GM11168 (cell line): Measurements from ENCODE around the gene COX19.

Source experiments
- in situ Hi-C: fragments of 300-500 bp; cut with MboI; formaldehyde crosslinking; loops from one replicate; pipeline ENCODE4 v1.12.0; 2022; ENCODE audit warnings: low sequenced_read_pairs; ENCODE audit not compliant: unreplicated experiment

COX19 gene

GRCh38 chr7:974820-975681 is at the start of gene COX19:
Gene COX19, minus strand, starts transcription at chr7:975549. Its CDS starts 40 bp downstream, at chr7:975509.
- in situ Hi-C loops: loop anchor here (10.0 kb wide), 1 partner anchor 190 kb away; the partner anchor contains the start of gene ZFAND2A

DNA sequence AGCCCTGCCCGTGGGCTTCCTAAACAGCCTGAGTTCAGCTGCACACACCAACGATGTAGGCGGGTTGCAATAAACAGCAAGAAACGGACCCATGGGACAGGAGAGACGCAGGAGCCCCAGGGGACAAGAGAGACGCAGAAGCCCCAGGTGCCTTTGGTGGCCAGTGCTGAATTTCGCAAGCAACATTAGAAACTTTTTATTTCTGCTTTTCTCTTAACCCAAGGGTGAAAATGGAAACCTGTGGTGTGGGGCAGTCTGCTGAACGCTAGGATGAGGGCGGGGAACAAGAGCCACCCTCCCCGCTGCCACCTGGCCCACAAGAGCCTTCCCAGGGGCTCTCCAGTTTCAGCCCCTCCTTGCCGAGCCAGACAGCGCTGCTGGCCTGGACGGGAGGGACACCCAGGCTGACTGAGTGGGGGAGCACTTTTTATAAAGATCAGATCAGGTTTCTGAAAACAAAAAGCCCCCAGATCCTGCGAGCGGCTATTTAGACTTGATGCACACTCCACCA is 49.0 kb upstream of the COX19 start:
- in situ Hi-C loops: no loop called here

- in situ Hi-C loops: no loop called here
Observed at GRCh38 chr7:1022801-1023465, 47.6 kb upstream of the COX19 start.

- in situ Hi-C loops: no loop called here
Observed at GRCh38 chr7:1022356-1022755, 47.0 kb upstream of the COX19 start.

DNA sequence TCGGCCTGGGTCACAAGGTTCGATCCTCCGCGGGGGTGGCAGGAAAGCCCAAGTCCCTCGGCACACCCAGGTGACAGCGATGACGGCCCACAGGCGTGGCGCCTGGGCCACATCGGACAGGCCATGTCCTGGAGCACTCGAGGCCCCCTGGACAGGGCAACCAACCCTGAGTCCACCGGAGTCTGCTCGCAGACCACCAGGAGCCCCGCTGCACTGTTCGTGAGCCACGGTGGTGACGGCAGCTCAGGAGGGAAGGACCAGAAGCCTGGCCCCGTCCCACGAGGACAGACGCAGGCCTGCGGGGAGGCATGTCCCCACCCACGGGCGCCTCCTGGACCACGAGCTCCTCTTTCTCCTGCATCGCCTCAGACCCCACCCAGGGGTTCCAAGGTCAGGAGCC is 46.6 kb upstream of the COX19 start:
- in situ Hi-C loops: no loop called here

GRCh38 chr7:1021366-1021765 is 46.0 kb upstream of the COX19 start:
- in situ Hi-C loops: no loop called here

GRCh38 chr7:1020849-1021251 is 45.5 kb upstream of the COX19 start:
- in situ Hi-C loops: no loop called here

- in situ Hi-C loops: no loop called here
Observed at GRCh38 chr7:1019789-1020610, 44.7 kb upstream of the COX19 start.

DNA sequence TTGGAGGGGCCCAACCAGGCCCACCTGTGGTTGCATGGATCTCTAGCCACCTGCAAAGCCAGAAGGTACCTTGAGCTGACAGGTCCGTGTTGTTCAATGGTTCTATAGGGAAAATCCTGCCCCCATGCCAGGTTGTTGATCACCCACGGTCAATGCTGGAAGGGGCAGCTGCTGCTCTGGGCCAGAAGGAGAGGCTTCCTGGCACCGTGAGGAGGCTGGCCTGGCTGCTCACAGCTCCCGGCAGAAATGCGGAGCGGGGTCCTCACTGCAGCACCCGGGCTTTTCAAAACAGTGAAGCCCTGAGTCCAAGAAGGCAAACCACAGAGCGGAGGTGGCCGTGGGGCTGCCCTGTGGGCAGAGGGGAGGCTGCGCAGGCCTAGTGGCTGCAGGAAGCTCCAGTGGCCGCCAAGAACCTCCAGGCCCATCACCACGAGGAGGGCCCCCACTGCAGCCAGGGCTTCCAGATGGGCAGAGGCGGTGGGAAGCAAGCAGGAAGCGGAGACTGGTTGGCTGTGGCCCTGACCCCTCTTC is 44.0 kb upstream of the COX19 start:
- in situ Hi-C loops: no loop called here

DNA sequence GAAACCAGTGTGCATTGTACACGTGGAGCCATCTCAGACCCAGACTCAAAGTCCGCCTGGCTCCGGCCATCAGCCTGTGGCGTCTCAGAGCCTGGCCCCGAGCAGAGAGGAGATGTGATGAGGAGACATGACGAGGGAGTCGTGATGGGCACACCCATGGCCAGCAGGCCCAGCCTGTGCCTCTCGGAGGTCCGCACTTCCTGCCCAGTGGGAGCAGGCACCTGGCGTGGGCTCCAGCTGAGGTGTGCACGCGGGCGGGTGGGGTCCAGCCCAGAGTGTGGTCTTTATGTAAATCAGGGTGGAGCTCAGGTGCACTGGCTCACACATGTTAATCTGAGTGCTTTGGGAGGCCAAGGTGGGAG is 43.0 kb upstream of the COX19 start:
- in situ Hi-C loops: no loop called here

DNA sequence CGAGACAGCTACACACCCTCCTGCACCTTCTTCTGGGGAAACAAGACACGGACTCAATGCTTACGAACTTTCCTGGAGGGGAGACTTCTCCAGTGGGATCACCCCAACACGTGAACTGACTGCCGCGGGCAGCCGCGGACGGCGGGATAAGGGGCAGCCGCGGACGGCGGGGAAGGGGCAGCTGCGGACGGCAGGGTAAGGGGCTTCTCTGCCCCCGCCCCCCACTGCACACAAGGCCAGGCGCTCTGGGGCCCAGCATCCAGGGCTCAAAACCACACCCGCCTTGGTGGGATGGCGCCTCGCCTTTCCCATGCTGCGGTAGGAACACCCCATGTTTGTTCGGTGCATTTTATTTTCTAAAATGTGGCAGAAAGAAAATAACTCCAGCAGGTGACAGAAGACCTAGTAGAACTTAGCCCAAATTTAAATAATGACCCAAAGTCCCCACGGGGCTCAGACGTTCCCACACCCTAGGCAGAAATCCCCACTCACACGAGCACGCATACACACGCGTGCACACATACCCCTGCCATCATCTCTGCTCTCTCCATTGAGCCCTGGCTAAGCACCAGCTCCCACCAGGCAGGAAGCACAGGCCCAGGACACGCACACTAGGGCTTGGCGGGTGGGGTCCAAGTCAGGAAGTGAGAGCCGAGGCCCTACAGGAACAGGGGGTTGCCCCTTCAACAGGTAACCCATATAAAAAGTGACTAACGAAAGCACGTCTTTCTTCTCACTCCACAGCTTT is 42.4 kb upstream of the COX19 start:
- in situ Hi-C loops: no loop called here

DNA sequence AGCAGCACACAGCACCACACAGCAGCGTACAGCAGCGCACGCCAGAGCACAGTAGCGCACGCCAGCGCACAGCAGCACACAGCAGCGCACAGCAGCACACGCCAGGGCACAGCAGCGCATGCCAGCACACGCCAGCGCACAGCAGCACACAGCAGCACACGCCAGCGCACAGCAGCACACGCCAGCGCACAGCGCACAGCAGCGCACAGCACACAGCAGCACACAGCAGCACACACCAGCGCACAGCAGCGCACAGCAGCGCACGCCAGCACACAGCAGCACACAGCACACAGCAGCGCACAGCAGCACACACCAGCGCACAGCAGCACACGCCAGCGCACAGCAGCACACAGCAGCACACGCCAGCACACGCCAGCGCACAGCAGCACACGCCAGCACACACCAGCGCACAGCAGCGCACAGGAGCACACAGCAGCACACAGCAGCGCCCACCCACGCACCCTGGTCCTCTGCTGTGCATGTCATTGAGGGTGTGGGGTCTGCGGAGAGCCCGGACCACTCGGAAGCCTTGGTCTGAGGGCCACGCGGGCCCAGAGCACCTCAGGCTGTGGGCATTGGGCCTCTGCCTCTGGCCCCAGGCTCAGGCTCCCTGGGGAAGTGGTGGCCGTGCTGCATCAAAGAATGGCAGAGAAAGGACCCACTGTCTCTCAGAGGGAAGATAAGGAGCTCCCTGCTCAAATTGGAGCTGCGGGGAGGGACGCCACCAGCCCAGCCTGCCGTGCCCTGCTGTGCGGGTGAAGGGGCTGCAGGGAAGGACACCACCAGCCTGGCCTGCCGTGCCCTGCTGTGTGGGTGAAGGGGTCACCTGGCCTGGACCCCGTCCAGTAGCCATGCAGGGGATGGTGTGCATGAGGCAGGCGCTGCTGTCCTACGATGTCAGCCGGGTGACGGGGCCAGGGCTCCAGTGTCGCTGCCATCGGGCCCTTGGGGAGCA is 41.5 kb upstream of the COX19 start:
- in situ Hi-C loops: no loop called here

DNA sequence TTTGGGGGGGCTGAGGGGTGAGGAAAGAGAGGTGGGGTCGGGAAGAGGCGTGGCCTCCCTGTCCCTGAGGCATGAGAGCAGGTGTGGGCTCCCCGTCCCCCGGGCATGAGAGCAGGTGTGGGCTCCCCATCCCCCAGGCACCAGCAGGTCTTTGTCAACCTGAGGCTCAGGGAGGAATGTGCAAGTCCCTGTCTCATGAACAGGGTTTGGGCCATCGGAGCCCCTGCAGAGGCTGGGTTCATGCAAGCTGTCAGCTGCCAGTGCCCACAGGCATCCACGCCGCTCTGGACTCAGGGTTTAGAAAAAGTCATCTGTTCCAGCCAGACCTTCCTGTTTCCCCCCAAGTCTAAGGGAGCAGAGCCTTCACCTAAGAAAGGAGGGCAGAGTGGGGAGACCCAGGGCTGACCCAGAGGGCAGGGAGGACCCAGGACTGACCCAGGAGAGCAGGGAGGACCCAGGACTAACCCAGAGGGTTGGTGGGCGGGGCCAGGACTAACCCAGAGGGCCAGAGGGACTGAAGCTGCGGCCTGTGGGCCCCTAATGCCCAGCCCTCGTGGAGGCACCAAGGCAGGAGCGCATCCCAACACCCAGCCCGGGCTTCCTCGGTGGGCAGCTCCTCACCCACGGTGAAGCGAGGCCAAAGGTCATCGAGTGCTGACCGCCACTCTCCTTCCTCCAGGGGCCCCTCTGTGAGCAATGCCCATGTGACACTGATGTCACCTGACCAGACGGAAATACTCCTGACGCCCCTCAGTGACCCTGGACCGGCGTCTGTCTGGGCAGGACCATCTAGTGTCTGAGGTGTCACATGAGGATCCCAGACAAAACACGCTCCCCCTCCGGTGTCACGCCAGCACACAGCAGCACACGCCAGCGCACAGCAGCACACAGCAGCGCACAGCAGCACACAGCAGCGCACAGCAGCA is 40.1 kb upstream of the COX19 start:
- in situ Hi-C loops: no loop called here

DNA sequence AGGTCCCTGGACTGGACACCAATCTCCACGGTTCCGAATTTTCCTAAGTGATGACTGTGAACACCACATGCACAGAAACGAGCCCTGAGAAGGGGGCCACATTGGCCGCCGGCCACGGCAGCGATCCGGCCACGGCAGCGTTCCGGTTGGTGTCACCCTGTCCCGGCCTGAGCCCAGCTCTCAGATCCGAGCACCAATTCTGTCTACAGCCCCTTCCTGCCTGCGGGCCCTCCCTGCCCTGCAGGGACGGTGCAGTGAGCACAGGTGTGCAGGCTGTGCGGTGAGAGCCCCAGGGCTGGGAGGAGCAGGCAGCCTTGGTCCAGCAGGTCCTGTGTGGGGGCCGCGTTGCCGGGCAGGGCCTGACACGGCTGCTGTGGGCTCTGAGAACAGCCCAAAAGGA is 39.3 kb upstream of the COX19 start:
- in situ Hi-C loops: no loop called here

DNA sequence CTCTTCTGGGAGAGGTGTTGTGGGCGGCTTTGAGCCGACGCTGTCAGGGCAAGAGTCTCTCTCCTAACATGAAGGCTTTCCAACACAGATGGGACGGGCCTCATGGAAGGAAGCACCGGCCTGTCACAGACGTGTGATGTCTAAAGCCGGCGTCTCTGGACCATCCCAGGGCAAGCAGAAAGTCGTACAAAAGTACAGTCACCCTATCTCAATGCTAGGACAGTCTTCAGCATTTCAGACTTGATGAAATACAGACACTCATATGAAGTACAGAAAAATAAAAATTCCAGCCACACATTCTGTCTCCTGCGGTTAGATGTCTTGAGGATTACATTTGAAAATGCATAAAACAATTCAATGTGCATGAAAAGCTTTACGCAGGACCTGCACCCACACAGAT is 38.2 kb upstream of the COX19 start:
- in situ Hi-C loops: no loop called here

DNA sequence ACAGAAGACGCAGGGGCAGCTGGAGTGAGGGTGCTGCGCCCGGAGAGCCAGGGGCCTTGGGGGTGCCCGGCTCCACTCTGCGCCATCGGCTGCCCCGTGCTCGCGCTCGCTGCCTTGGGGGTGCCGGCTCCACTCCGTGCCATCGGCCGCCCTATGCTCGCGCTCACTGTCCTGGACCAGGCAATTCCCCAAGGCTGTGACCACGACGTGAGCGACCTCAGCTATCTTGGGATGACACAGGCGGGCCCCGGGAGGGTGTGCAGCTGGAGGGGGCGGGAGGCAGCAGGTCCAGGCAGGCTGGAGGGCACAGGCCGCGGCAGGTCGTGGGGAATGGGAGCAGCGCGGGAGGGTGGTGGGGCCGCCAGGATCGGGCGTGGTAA is 37.4 kb upstream of the COX19 start:
- in situ Hi-C loops: no loop called here

GRCh38 chr7:1012004-1012715 is 36.8 kb upstream of the COX19 start:
- in situ Hi-C loops: no loop called here
